ENCODE measurements around the gene DENND1A.

Gene DENND1A

GRCh38 chr9:123589361-123590239 lies 340.3 kb downstream of the DENND1A start:
- Histone ChIP-seq H3K27me3 (ENCODE audit: insufficient read depth, low read length) (no peaks in the 10 kb centered on the region), H3K4me3 (ENCODE audit: low read length) (no peak overlapping the region), H3K4me1 (ENCODE audit: insufficient read depth, low read length) (peaks cover 6% of the 10 kb centered on the region; the same call in 1 of the 2 replicates), H3K36me3 (ENCODE audit: insufficient read depth, low read length) (no peaks in the 10 kb centered on the region), H3K9me3 (ENCODE audit: insufficient read depth, low read depth, low read length) (0 out of 2 replicates have a peak, but pooled peaks cover 2% of the 10 kb centered on the region), H3K9ac (ENCODE audit: low read depth, low read length) (no peak overlapping the region), H3K27ac (ENCODE audit: low read depth, low read length) (no peak overlapping the region)
- 87% methylated on average over 8 of the region's 8 CpGs for WGBS

GRCh38 chr9:123586275-123586674 lies 343.7 kb downstream of the DENND1A start:
- 93% methylated on average over 5 of the region's 5 CpGs for WGBS

GRCh38 chr9:123584202-123585176 lies 345.4 kb downstream of the DENND1A start:
- Histone ChIP-seq H3K36me3 (ENCODE audit: insufficient read depth, low read length) (no peaks in the 10 kb centered on the region), H3K27ac (ENCODE audit: low read depth, low read length) (no peak overlapping the region), H3K9ac (ENCODE audit: low read depth, low read length) (no peak overlapping the region), H3K27me3 (ENCODE audit: insufficient read depth, low read length) (no peaks in the 10 kb centered on the region), H3K9me3 (ENCODE audit: insufficient read depth, low read depth, low read length) (0 out of 2 replicates have a peak, but pooled peaks cover 2% of the 10 kb centered on the region), H3K4me1 (ENCODE audit: insufficient read depth, low read length) (peaks cover 3% of the 10 kb centered on the region; the same call in 1 of the 2 replicates), H3K4me3 (ENCODE audit: low read length) (no peak overlapping the region)
- 91% methylated on average over 10 of the region's 10 CpGs for WGBS

More at GRCh38 chr9:123586275-123586674, 343.7 kb downstream of the DENND1A start:
- H3K9ac ChIP-seq (ENCODE audit: low read depth, low read length): no peak overlapping the region
- H3K4me3 ChIP-seq (ENCODE audit: low read length): no peak overlapping the region
- H3K9me3 ChIP-seq (ENCODE audit: insufficient read depth, low read depth, low read length): 0 out of 2 replicates have a peak, but pooled peaks cover 2% of the 10 kb centered on the region
- H3K27ac ChIP-seq (ENCODE audit: low read depth, low read length): no peak overlapping the region
- no peaks in the 10 kb centered on the region for H3K27me3 ChIP-seq (ENCODE audit: insufficient read depth, low read length)
- H3K4me1 ChIP-seq (ENCODE audit: insufficient read depth, low read length): peaks cover 6% of the 10 kb centered on the region; the same call in 1 of the 2 replicates
- no peaks in the 10 kb centered on the region for H3K36me3 ChIP-seq (ENCODE audit: insufficient read depth, low read length)

GRCh38 chr9:123583646-123584045 lies 346.3 kb downstream of the DENND1A start:
- Histone ChIP-seq H3K27ac (ENCODE audit: low read depth, low read length) (no peak overlapping the region), H3K9ac (ENCODE audit: low read depth, low read length) (no peak overlapping the region), H3K4me1 (ENCODE audit: insufficient read depth, low read length) (no peaks in the 10 kb centered on the region), H3K4me3 (ENCODE audit: low read length) (no peak overlapping the region), H3K27me3 (ENCODE audit: insufficient read depth, low read length) (no peaks in the 10 kb centered on the region), H3K9me3 (ENCODE audit: insufficient read depth, low read depth, low read length) (0 out of 2 replicates have a peak, but pooled peaks cover 2% of the 10 kb centered on the region), H3K36me3 (ENCODE audit: insufficient read depth, low read length) (no peaks in the 10 kb centered on the region)
- WGBS: 92% methylated on average over 2 of the region's 2 CpGs

- no peak overlapping the region for H3K9ac ChIP-seq (ENCODE audit: low read depth, low read length)
- H3K4me3 ChIP-seq (ENCODE audit: low read length): no peak overlapping the region
- H3K4me1 ChIP-seq (ENCODE audit: insufficient read depth, low read length): no peaks in the 10 kb centered on the region
- H3K27ac ChIP-seq (ENCODE audit: low read depth, low read length): no peak overlapping the region
- H3K9me3 ChIP-seq (ENCODE audit: insufficient read depth, low read depth, low read length): peaks cover 12% of the 10 kb centered on the region
- 79% methylated on average over 1 of the region's 2 CpGs for WGBS
- no peaks in the 10 kb centered on the region for H3K36me3 ChIP-seq (ENCODE audit: insufficient read depth, low read length)
- H3K27me3 ChIP-seq (ENCODE audit: insufficient read depth, low read length): no peaks in the 10 kb centered on the region
Observed at GRCh38 chr9:123571240-123571639, 358.7 kb downstream of the DENND1A start.

GRCh38 chr9:123568691-123569688 lies 360.9 kb downstream of the DENND1A start:
- H3K4me1 ChIP-seq (ENCODE audit: insufficient read depth, low read length): no peaks in the 10 kb centered on the region
- no peak overlapping the region for H3K9ac ChIP-seq (ENCODE audit: low read depth, low read length)
- H3K27ac ChIP-seq (ENCODE audit: low read depth, low read length): no peak overlapping the region
- no peak overlapping the region for H3K4me3 ChIP-seq (ENCODE audit: low read length)
- H3K27me3 ChIP-seq (ENCODE audit: insufficient read depth, low read length): no peaks in the 10 kb centered on the region
- WGBS: 94% methylated on average over 16 of the region's 17 CpGs
- no peaks in the 10 kb centered on the region for H3K36me3 ChIP-seq (ENCODE audit: insufficient read depth, low read length)
- no peaks in the 10 kb centered on the region for H3K9me3 ChIP-seq (ENCODE audit: insufficient read depth, low read depth, low read length)

- H3K9ac ChIP-seq (ENCODE audit: low read depth, low read length): no peak overlapping the region
- 93% methylated on average over 3 of the region's 3 CpGs for WGBS
- no peaks in the 10 kb centered on the region for H3K27me3 ChIP-seq (ENCODE audit: insufficient read depth, low read length)
- no peaks in the 10 kb centered on the region for H3K9me3 ChIP-seq (ENCODE audit: insufficient read depth, low read depth, low read length)
- H3K27ac ChIP-seq (ENCODE audit: low read depth, low read length): no peak overlapping the region
- H3K4me3 ChIP-seq (ENCODE audit: low read length): no peak overlapping the region
- no peaks in the 10 kb centered on the region for H3K4me1 ChIP-seq (ENCODE audit: insufficient read depth, low read length)
- H3K36me3 ChIP-seq (ENCODE audit: insufficient read depth, low read length): no peaks in the 10 kb centered on the region
Observed at GRCh38 chr9:123567013-123567412, 362.9 kb downstream of the DENND1A start.

- Histone ChIP-seq H3K4me1 (ENCODE audit: insufficient read depth, low read length) (peaks cover 12% of the 10 kb centered on the region), H3K9me3 (ENCODE audit: insufficient read depth, low read depth, low read length) (no peaks in the 10 kb centered on the region), H3K36me3 (ENCODE audit: insufficient read depth, low read length) (no peaks in the 10 kb centered on the region), H3K9ac (ENCODE audit: low read depth, low read length) (no peak overlapping the region), H3K27ac (ENCODE audit: low read depth, low read length) (no peak overlapping the region), H3K4me3 (ENCODE audit: low read length) (no peak overlapping the region), H3K27me3 (ENCODE audit: insufficient read depth, low read length) (no peaks in the 10 kb centered on the region)
- 91% methylated on average over 1 of the region's 1 CpG for WGBS
Observed at GRCh38 chr9:123564652-123565051, 365.3 kb downstream of the DENND1A start.

GRCh38 chr9:123562844-123563346 lies 367.0 kb downstream of the DENND1A start:
- H3K4me1 ChIP-seq (ENCODE audit: insufficient read depth, low read length): peaks cover 12% of the 10 kb centered on the region
- WGBS: 90% methylated on average over 6 of the region's 6 CpGs
- H3K9ac ChIP-seq (ENCODE audit: low read depth, low read length): no peak overlapping the region
- no peaks in the 10 kb centered on the region for H3K36me3 ChIP-seq (ENCODE audit: insufficient read depth, low read length)
- H3K27me3 ChIP-seq (ENCODE audit: insufficient read depth, low read length): no peaks in the 10 kb centered on the region
- H3K4me3 ChIP-seq (ENCODE audit: low read length): no peak overlapping the region
- no peak overlapping the region for H3K27ac ChIP-seq (ENCODE audit: low read depth, low read length)
- H3K9me3 ChIP-seq (ENCODE audit: insufficient read depth, low read depth, low read length): no peaks in the 10 kb centered on the region

- H3K9me3 ChIP-seq (ENCODE audit: insufficient read depth, low read depth, low read length): no peaks in the 10 kb centered on the region
- no peak overlapping the region for H3K4me3 ChIP-seq (ENCODE audit: low read length)
- H3K9ac ChIP-seq (ENCODE audit: low read depth, low read length): no peak overlapping the region
- H3K27ac ChIP-seq (ENCODE audit: low read depth, low read length): no peak overlapping the region; the same call in 1 of the 2 replicates
- WGBS: 49% methylated on average over 6 of the region's 6 CpGs
- H3K4me1 ChIP-seq (ENCODE audit: insufficient read depth, low read length): peaks cover 12% of the 10 kb centered on the region
- H3K36me3 ChIP-seq (ENCODE audit: insufficient read depth, low read length): no peaks in the 10 kb centered on the region
- H3K27me3 ChIP-seq (ENCODE audit: insufficient read depth, low read length): no peaks in the 10 kb centered on the region
Observed at GRCh38 chr9:123561046-123561445, 368.9 kb downstream of the DENND1A start.
